ENCODE results near the gene PTPN2. TPM values are rescaled to one million over a fixed set of nuclear protein-coding genes. Genes with fewer than 3 reads are reported as not detected.

PTPN2 gene
- total and polyA plus RNA-seq, 9 of the 15 experiments (the other 6 are each of a cell fraction or from before 2014, with no cell fraction given), result 36.6 to 66.4 (median 43.8) TPM

GRCh38 chr18:12744103-12744502 lies 139.9 kb downstream of the PTPN2 start:
- H3K27me3 ChIP-seq (ENCODE audit: control insufficient read depth in 2 of 2, insufficient read depth in 2 of 2, low read length in 2 of 2), result no peaks in the 10 kb centered on the region
- in situ Hi-C loops (cut with MboI), result no loop called here
- peaks cover 5 to 8% of the 10 kb centered on the region in 2 experiments for H3K4me1 ChIP-seq (replicated peaks in 1 of 2; ENCODE audit: control insufficient read depth in 2 of 2, insufficient read depth in 2 of 2, low read length in 2 of 2)
- no peak overlapping the region for H3K4me2 ChIP-seq (ENCODE audit: insufficient read depth, low read length)
- no peaks in the 10 kb centered on the region for H3K36me3 ChIP-seq (ENCODE audit: control insufficient read depth, insufficient read depth, low read length)
- no peak overlapping the region for H3K4me3 ChIP-seq
- no peak overlapping the region for H2AFZ ChIP-seq (ENCODE audit: low read depth, low read length)
- no peaks in the 10 kb centered on the region for H4K20me1 ChIP-seq (replicated peaks; ENCODE audit: control insufficient read depth, insufficient read depth, low read length)
- DNase-seq (ENCODE audit: extremely low read depth in 1 of 4, low spot score in 3 of 4) (peak in 3 of 4 experiments; percentile 26 to 54 (median 45)), FAIRE-seq (peak; percentile 81), ATAC-seq (peak; percentile 82)
- ChIA-PET POLR2A (interaction anchor here (0.6 to 1.5 kb wide), 3 partner anchors 25 to 191 kb away, joined by 3 read pairs; no protein-coding TSS in a partner anchor), CTCF (ENCODE audit: low intra/inter-chr PET ratio) (interaction anchor here (0.6 to 3.1 kb wide), 5 partner anchors 20 to 192 kb away, joined by 3 to 28 read pairs (median 4); no protein-coding TSS in a partner anchor)
- no peaks in the 10 kb centered on the region for H3K9me1 ChIP-seq (ENCODE audit: control insufficient read depth, insufficient read depth, low read length)
- 11% methylated on average over 2 of the region's 2 CpGs for WGBS (ENCODE audit: insufficient coverage, low coverage, missing lambda C conversion rate)
- no TSS peak for BruUV-seq (replicated peaks)
- intact Hi-C loops (cut with micrococcal nuclease), result loop anchor here (1.0 kb wide), 3 partner anchors 23 to 190 kb away; no protein-coding TSS in a partner anchor
- no peaks in the 10 kb centered on the region for H3K79me2 ChIP-seq (ENCODE audit: control insufficient read depth, insufficient read depth, low read length)
- no peak overlapping the region for H3K9ac ChIP-seq (ENCODE audit: insufficient read depth in 1 of 2, low read depth in 2 of 2, low read length in 2 of 2)
- H3K27ac ChIP-seq (ENCODE audit: extremely low read depth, low read depth, low read length), result no peak overlapping the region
- no peaks in the 10 kb centered on the region for H3K9me3 ChIP-seq (replicated peaks; ENCODE audit: control insufficient read depth, insufficient read depth, low read depth, low read length)
- no peak for TF ChIP-seq ZBTB17 (CRISPR knock-in tag; IDR thresholded peaks at IDR 0.05)
- TF ChIP-seq ZNF780A (CRISPR knock-in tag; IDR thresholded peaks at IDR 0.05), result no peak
- TF ChIP-seq GATAD2B (IDR thresholded peaks at IDR 0.05; ENCODE audit: borderline replicate concordance), result no peak
- TF ChIP-seq JUND (IDR thresholded peaks at IDR 0.05; ENCODE audit: borderline replicate concordance, low read depth, low read length), result peak; percentile 18; the same call in 1 of the 2 replicates
- TF ChIP-seq JUND (tag; IDR thresholded peaks at IDR 0.05; ENCODE audit: borderline replicate concordance, low read depth, low read length), result no peak
- no peak for TF ChIP-seq STAG1 (CRISPR knock-in tag; IDR thresholded peaks at IDR 0.05; ENCODE audit: borderline replicate concordance)
- TF ChIP-seq ZBTB12 (CRISPR knock-in tag; IDR thresholded peaks at IDR 0.05), result no peak
- TF ChIP-seq TARDBP (IDR thresholded peaks at IDR 0.05), result no peak
- no peak for TF ChIP-seq XRCC3 (IDR thresholded peaks at IDR 0.05)
- no peak for TF ChIP-seq FIP1L1 (IDR thresholded peaks at IDR 0.05; ENCODE audit: low read depth, low read length, poor library complexity, severe bottlenecking)
- TF ChIP-seq, protein P1, sequence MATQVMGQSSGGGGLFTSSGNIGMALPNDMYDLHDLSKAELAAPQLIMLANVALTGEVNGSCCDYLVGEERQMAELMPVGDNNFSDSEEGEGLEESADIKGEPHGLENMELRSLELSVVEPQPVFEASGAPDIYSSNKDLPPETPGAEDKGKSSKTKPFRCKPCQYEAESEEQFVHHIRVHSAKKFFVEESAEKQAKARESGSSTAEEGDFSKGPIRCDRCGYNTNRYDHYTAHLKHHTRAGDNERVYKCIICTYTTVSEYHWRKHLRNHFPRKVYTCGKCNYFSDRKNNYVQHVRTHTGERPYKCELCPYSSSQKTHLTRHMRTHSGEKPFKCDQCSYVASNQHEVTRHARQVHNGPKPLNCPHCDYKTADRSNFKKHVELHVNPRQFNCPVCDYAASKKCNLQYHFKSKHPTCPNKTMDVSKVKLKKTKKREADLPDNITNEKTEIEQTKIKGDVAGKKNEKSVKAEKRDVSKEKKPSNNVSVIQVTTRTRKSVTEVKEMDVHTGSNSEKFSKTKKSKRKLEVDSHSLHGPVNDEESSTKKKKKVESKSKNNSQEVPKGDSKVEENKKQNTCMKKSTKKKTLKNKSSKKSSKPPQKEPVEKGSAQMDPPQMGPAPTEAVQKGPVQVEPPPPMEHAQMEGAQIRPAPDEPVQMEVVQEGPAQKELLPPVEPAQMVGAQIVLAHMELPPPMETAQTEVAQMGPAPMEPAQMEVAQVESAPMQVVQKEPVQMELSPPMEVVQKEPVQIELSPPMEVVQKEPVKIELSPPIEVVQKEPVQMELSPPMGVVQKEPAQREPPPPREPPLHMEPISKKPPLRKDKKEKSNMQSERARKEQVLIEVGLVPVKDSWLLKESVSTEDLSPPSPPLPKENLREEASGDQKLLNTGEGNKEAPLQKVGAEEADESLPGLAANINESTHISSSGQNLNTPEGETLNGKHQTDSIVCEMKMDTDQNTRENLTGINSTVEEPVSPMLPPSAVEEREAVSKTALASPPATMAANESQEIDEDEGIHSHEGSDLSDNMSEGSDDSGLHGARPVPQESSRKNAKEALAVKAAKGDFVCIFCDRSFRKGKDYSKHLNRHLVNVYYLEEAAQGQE (IDR thresholded peaks at IDR 0.05; ENCODE audit: borderline replicate concordance), result peak; percentile 72; the same call in 1 of the 2 replicates
- TF ChIP-seq, protein P1 (CRISPR knock-in tag; IDR thresholded peaks at IDR 0.05; ENCODE audit: low read depth), result no peak
- no peak for TF ChIP-seq GTF2E2 (tag; IDR thresholded peaks at IDR 0.05)
- peak; percentile 53; the same call in 1 of the 2 replicates for TF ChIP-seq ESRRA (IDR thresholded peaks at IDR 0.05; ENCODE audit: borderline replicate concordance, low read depth)
- no peak for TF ChIP-seq HSF4 (CRISPR knock-in tag; IDR thresholded peaks at IDR 0.05; ENCODE audit: borderline replicate concordance)
- no peak for TF ChIP-seq RUNX1 (IDR thresholded peaks at IDR 0.05; ENCODE audit: low read depth)

All from K562 (cell line).